Right atrium auricular region (tissue), 2 donors: ENCODE results near the gene TUBB3. TPM values are rescaled to one million over a fixed set of nuclear protein-coding genes. Genes with fewer than 3 reads are reported as not detected.

ENCODE experiments used
- DNase-seq: peaks from one replicate; pipeline ENCODE4 v3.0.0-alpha.2; 2019; ENCODE audit warnings: low spot score
- H3K27ac ChIP-seq, 2 donors: fragments of 200-600 bp; sonication (generic); 1 replicate in 1 of 2; 2 replicates in 1 of 2; pipeline ENCODE4 v1.5.1; 2016 to 2019
- H3K27me3 ChIP-seq, 2 donors: fragments of 200-600 bp; sonication (generic); one replicate each; pipeline versions ENCODE4 v1.5.1 to v1.6.0; 2017 to 2019
- H3K36me3 ChIP-seq: fragments of 200-600 bp; sonication (generic); one replicate; pipeline ENCODE4 v1.5.1; 2016
- H3K4me1 ChIP-seq, 2 donors: fragments of 200-600 bp; sonication (generic); one replicate each; pipeline versions ENCODE4 v1.5.1 to v1.6.0; 2017 to 2019
- H3K4me3 ChIP-seq, 2 donors: fragments of 200-600 bp; sonication (generic); 1 replicate in 1 of 2; 2 replicates in 1 of 2; pipeline ENCODE4 v1.5.1; 2017 to 2019; ENCODE audit warnings: mild to moderate bottlenecking in 1 of 2, moderate library complexity in 1 of 2
- H3K9me3 ChIP-seq, 2 donors: fragments of 200-600 bp; sonication (generic); one replicate each; pipeline ENCODE4 v1.5.1; 2019
- total RNA-seq, 2 donors: library from RNA; depleted of rRNA; stranded (reverse); fragments of >200 nt; gene quantifications; one replicate each; pipeline ENCODE4 v1.1.0, GENCODE V29; 2016
- TF ChIP-seq, protein P1 (sequence below), 2 donors: fragments of 200-600 bp; sonication (generic); IDR thresholded peaks; one replicate each; pipeline ENCODE4 v1.5.1; 2019; ENCODE audit warnings: antibody characterized with exemption in 2 of 2

Gene TUBB3
- total RNA-seq, 2 donors from 2014 or later, result 2.2 to 6.4 TPM

DNA sequence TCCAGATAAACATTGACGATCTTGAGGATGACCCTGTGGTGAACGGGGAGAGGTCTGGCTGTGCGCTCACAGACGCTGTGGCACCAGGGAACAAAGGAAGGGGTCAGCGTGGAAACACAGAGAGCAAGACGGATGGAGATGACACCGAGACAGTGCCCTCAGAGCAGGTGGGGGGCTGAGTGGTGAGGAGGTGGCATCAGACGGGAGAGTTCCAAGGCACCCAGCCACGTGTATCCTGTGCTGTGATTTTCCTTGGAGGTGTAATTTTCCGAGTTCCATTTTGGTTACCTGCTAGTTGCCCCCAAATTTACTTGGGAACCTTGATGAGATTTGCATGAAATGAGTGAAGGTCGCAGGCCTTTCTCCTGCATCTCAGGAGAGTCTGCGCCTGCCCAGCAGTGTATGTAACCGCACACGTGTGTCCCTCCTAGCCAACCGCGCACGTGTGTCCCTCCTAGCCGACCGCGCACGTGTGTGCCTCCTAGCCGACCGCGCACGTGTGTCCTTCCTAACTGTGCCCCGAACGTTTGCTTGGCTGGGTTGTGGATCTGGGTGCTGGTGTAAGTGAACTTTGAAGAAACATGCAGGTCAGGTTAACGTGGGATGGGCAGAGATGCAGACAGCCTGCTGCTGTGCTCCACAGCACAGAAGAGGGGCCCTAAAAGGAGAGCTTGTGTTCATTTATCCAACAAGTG is 39.6 kb upstream of the TUBB3 start:
- no peak overlapping the region for H3K27ac ChIP-seq
- TF ChIP-seq, protein P1, sequence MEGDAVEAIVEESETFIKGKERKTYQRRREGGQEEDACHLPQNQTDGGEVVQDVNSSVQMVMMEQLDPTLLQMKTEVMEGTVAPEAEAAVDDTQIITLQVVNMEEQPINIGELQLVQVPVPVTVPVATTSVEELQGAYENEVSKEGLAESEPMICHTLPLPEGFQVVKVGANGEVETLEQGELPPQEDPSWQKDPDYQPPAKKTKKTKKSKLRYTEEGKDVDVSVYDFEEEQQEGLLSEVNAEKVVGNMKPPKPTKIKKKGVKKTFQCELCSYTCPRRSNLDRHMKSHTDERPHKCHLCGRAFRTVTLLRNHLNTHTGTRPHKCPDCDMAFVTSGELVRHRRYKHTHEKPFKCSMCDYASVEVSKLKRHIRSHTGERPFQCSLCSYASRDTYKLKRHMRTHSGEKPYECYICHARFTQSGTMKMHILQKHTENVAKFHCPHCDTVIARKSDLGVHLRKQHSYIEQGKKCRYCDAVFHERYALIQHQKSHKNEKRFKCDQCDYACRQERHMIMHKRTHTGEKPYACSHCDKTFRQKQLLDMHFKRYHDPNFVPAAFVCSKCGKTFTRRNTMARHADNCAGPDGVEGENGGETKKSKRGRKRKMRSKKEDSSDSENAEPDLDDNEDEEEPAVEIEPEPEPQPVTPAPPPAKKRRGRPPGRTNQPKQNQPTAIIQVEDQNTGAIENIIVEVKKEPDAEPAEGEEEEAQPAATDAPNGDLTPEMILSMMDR (IDR thresholded peaks at IDR 0.05), result no peak
- H3K4me1 ChIP-seq, result no peaks in the 10 kb centered on the region
- no peak overlapping the region for H3K4me3 ChIP-seq
- no peaks in the 10 kb centered on the region for H3K9me3 ChIP-seq
- DNase-seq, result no peak
- H3K36me3 ChIP-seq, result peaks cover 81% of the 10 kb centered on the region
- no peaks in the 10 kb centered on the region for H3K27me3 ChIP-seq

DNA sequence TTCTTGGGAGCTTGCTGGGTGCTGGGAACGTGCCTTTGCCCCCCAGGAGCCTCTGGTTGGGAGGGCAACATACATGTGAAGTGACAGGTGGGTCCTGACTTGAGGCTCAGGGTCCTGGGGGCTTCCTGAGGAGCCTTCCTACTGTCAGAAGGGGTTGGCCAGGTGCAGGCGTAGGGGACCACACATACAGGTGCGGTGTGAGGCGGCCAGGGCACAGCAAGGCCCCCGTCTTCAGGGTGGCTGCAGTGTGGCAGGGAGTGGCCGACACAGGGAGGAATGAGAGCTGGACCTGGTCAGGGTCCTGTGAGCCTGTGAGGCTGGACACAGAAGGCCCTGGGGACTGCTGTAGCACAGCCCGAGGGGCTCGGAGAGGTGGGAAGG is 39.1 kb upstream of the TUBB3 start:
- Histone ChIP-seq H3K27ac (no peak overlapping the region), H3K4me1 (no peaks in the 10 kb centered on the region), H3K9me3 (no peaks in the 10 kb centered on the region), H3K36me3 (peaks cover 79% of the 10 kb centered on the region), H3K4me3 (no peak overlapping the region), H3K27me3 (no peaks in the 10 kb centered on the region)
- TF ChIP-seq, protein P1 (IDR thresholded peaks at IDR 0.05), result no peak
- no peak for DNase-seq

DNA sequence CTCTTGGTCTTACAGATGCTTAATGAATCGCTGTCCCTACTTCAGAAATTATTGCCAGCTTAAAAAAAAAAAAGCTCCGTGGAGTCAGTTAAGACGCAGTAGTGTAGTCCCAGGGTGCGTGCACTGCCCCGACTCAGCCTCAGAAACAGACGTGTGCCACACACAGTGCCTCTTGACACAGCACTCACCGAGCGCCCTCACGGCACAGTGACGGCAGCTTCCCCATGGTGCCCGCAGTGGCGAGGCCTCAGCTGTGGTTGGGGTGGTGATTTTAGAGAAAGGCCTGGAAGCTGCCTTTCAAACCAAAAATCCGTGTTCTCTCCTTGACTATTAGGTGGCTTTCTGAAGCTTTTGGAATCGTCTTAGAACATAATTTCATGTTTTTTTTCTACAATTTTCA is 35.9 kb upstream of the TUBB3 start:
- DNase-seq, result no peak
- no peaks in the 10 kb centered on the region for H3K27me3 ChIP-seq
- H3K4me3 ChIP-seq, result no peak overlapping the region
- no peaks in the 10 kb centered on the region for H3K9me3 ChIP-seq
- TF ChIP-seq, protein P1 (IDR thresholded peaks at IDR 0.05), result no peak
- no peaks in the 10 kb centered on the region for H3K4me1 ChIP-seq
- H3K27ac ChIP-seq, result no peak overlapping the region
- H3K36me3 ChIP-seq, result peaks cover 90% of the 10 kb centered on the region

DNA sequence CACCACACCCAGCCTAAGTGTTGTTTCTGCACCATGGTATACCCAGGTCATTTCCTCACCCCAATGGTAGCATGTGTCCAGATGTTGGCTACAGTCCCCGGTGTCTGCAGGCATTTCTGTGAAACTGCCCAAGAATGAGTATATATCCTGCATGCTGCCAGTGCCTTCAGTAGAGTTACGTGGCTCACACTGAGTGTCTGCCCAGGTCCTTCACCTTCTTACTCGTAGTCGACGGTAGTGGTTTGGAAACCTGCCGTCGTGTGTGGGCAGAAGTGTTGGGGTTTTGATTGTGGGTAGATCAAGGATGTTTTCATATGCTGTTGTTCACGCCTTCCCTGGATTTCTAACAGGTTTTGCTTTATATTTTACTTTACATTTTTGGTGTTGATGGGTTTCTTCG is 32.9 kb upstream of the TUBB3 start:
- no peaks in the 10 kb centered on the region for H3K4me1 ChIP-seq
- no peak for DNase-seq
- no peak overlapping the region for H3K4me3 ChIP-seq
- H3K36me3 ChIP-seq, result peaks cover 95% of the 10 kb centered on the region
- no peaks in the 10 kb centered on the region for H3K27me3 ChIP-seq
- TF ChIP-seq, protein P1 (IDR thresholded peaks at IDR 0.05), result no peak
- H3K9me3 ChIP-seq, result no peaks in the 10 kb centered on the region
- no peak overlapping the region for H3K27ac ChIP-seq

DNA sequence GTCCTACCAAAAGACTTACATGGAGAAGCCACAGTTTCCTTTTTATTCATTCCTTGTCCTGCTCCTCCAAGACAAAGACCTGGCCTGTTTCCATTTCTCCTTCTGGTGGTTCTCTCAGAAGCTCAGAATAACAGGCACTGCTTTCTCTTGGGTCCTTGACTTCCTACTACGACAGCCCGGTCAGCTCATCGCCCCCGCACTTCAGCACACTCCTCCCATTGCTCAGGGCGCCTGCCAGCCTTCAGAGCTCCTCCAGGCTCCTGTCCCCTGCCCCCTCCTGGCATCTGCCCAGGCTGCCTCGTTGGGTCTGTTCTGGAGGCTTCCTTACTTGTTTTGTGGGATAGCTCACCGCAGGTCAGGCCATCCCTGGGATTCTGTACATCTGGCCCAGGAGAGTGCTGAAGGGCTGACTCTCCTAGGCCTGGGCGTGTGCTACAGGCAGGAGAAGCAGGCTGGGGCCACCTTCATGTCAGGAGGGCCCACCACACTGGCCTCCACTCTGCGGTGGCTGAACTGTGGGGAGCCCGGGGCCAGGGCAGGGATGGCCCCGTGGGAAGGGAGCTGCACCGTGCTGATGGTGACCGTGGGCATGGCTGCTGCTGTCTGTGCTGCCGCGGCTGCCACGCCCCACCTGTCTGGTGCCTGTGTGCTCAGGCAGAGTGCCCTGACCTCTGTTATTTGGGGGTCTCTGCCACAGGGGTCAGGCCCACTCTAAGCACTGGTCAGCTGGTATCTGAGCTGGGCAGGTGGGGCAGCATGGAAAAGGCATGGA is 32.1 kb upstream of the TUBB3 start:
- Histone ChIP-seq H3K9me3 (no peaks in the 10 kb centered on the region), H3K4me3 (no peak overlapping the region), H3K27ac (no peak overlapping the region), H3K27me3 (no peaks in the 10 kb centered on the region), H3K36me3 (peaks cover 95% of the 10 kb centered on the region), H3K4me1 (no peaks in the 10 kb centered on the region)
- DNase-seq, result no peak
- TF ChIP-seq, protein P1 (IDR thresholded peaks at IDR 0.05), result no peak
